PC-3 (cell line): ENCODE measurements around the gene SLAMF1.

Experiments used
- CTCF ChIP-seq: fragments of 300-600 bp; sonication (generic); conservative IDR thresholded peaks from 2 replicates; pipeline ENCODE4 v1.5.1; 2017; ENCODE audit warnings: antibody characterized with exemption, low read depth, mild to moderate bottlenecking, low read length
- EZH2 ChIP-seq: fragments of 300-600 bp; sonication (generic); IDR thresholded peaks from one replicate; pipeline ENCODE4 v1.6.1; 2017; ENCODE audit warnings: antibody characterized with exemption, mild to moderate bottlenecking, low read length; ENCODE audit not compliant: unreplicated experiment

DNA sequence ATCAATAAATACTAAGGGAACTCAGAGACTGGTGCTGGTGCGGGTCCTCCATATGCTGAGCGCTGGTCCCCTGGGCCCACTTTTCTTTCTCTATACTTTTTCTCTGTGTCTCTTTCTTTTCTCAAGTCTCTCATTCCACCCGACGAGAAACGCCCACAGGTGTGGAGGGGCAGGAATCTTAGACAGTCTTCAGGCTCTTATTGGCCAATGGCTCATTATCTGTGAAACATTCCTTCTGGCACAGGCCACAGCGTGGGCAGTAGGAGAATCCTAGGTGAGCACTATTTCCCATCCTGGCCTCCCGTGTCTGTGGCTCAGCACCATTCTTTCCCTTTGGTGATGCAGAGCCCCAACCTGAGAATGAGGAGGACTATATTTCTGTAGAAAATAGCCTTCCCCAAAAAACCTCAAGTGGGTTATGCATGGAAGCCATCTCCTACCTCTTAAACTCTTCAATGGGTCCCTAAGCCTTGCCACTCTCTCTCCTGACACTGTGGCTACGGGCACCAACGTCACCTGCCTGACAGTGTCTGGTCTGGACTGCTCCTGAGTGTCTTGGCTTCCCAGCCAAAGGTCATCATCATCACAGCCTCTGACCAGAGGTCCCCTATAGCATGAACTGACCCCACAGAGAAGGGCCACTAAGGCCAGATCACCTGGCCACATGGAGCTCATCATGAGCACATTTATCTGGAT, 6.2 kb upstream of the SLAMF1 start:
- TF ChIP-seq CTCF: no peak
- no peak for TF ChIP-seq EZH2
